Measurements from ENCODE around the gene FZR1. TPM values are rescaled to one million over a fixed set of nuclear protein-coding genes. Genes with fewer than 3 reads are reported as not detected.
"Not testable (repeated sequence)": the region's sequence is repeated elsewhere in the genome, so short reads cannot be mapped to it uniquely, and the experiment has no call there.

Gene FZR1
- polyA plus RNA-seq, 2 donors, result 23.0 to 28.0 TPM

GRCh38 chr19:3503036-3503572 lies 3.0 kb upstream of the FZR1 start:
- WGBS, 2 donors, result 84 to 86% methylated on average over 13 of the region's 13 CpGs
- Histone ChIP-seq H3K27ac (ENCODE audit: low read depth in 2 of 2, low read length in 1 of 2) (no peak overlapping the region), H3K36me3 (ENCODE audit: control insufficient read depth in 2 of 2, insufficient read depth in 2 of 2, low read length in 1 of 2) (no peaks in the 10 kb centered on the region), H3K9me3 (ENCODE audit: control insufficient read depth in 2 of 2, insufficient read depth in 1 of 2, low read depth in 1 of 2, low read length in 1 of 2) (peaks cover 0 to 2% of the 10 kb centered on the region in 2 donors), H3K4me1 (ENCODE audit: control insufficient read depth in 2 of 2, insufficient read depth in 2 of 2, low read length in 1 of 2) (peaks cover 5 to 11% of the 10 kb centered on the region in 2 donors), H3K27me3 (ENCODE audit: control insufficient read depth in 1 of 2, insufficient read depth in 2 of 2, low read length in 2 of 2) (no peaks in the 10 kb centered on the region), H3K4me3 (ENCODE audit: low read depth in 1 of 2, low read length in 2 of 2) (no peak overlapping the region)

- H3K27ac ChIP-seq (ENCODE audit: low read depth in 2 of 2, low read length in 1 of 2), result peak overlapping the region in 1 of 2 donors; percentile 97
- WGBS, 2 donors, result 81 to 88% methylated on average over 5 of the region's 5 CpGs
These were observed 1.4 kb upstream of the FZR1 start for GRCh38 chr19:3504735-3505134.

GRCh38 chr19:3506384-3507340 lies 551 bp downstream of the FZR1 start:
- peak overlapping the region; percentile 86 to 99 for H3K27ac ChIP-seq (ENCODE audit: low read depth in 2 of 2, low read length in 1 of 2)
- peaks cover 0 to 2% of the 10 kb centered on the region in 2 donors for H3K9me3 ChIP-seq (ENCODE audit: control insufficient read depth in 2 of 2, insufficient read depth in 1 of 2, low read depth in 1 of 2, low read length in 1 of 2)
- no peaks in the 10 kb centered on the region for H3K27me3 ChIP-seq (ENCODE audit: control insufficient read depth in 1 of 2, insufficient read depth in 2 of 2, low read length in 2 of 2)
- H3K4me3 ChIP-seq (ENCODE audit: low read depth in 1 of 2, low read length in 2 of 2), result peak overlapping the region; percentile 86 to 98
- peaks cover 7 to 17% of the 10 kb centered on the region in 2 donors for H3K4me1 ChIP-seq (ENCODE audit: control insufficient read depth in 2 of 2, insufficient read depth in 2 of 2, low read length in 1 of 2)
- 0 to 1% methylated on average over 42 to 69 of the region's 69 CpGs for WGBS, 2 donors
- H3K36me3 ChIP-seq (ENCODE audit: control insufficient read depth in 2 of 2, insufficient read depth in 2 of 2, low read length in 1 of 2), result peaks cover 4 to 11% of the 10 kb centered on the region in 2 donors

More at GRCh38 chr19:3504735-3505134, 1.4 kb upstream of the FZR1 start:
- peaks cover 10 to 19% of the 10 kb centered on the region in 2 donors for H3K4me1 ChIP-seq (ENCODE audit: control insufficient read depth in 2 of 2, insufficient read depth in 2 of 2, low read length in 1 of 2)
- peaks cover 0 to 2% of the 10 kb centered on the region in 2 donors for H3K9me3 ChIP-seq (ENCODE audit: control insufficient read depth in 2 of 2, insufficient read depth in 1 of 2, low read depth in 1 of 2, low read length in 1 of 2)
- no peaks in the 10 kb centered on the region for H3K27me3 ChIP-seq (ENCODE audit: control insufficient read depth in 1 of 2, insufficient read depth in 2 of 2, low read length in 2 of 2)
- no peak overlapping the region for H3K4me3 ChIP-seq (ENCODE audit: low read depth in 1 of 2, low read length in 2 of 2)
- peaks cover 4 to 6% of the 10 kb centered on the region in 2 donors for H3K36me3 ChIP-seq (ENCODE audit: control insufficient read depth in 2 of 2, insufficient read depth in 2 of 2, low read length in 1 of 2)

GRCh38 chr19:3507371-3508120 lies 1.4 kb downstream of the FZR1 start:
- H3K4me1 ChIP-seq (ENCODE audit: control insufficient read depth in 2 of 2, insufficient read depth in 2 of 2, low read length in 1 of 2), result peaks cover 7 to 17% of the 10 kb centered on the region in 2 donors
- H3K27me3 ChIP-seq (ENCODE audit: control insufficient read depth in 1 of 2, insufficient read depth in 2 of 2, low read length in 2 of 2), result no peaks in the 10 kb centered on the region
- peaks cover 0 to 2% of the 10 kb centered on the region in 2 donors for H3K9me3 ChIP-seq (ENCODE audit: control insufficient read depth in 2 of 2, insufficient read depth in 1 of 2, low read depth in 1 of 2, low read length in 1 of 2)
- peak overlapping the region; percentile 86 to 98 for H3K4me3 ChIP-seq (ENCODE audit: low read depth in 1 of 2, low read length in 2 of 2)
- peak overlapping the region; percentile 86 to 99 for H3K27ac ChIP-seq (ENCODE audit: low read depth in 2 of 2, low read length in 1 of 2)
- peaks cover 4 to 11% of the 10 kb centered on the region in 2 donors for H3K36me3 ChIP-seq (ENCODE audit: control insufficient read depth in 2 of 2, insufficient read depth in 2 of 2, low read length in 1 of 2)
- 26 to 27% methylated on average over 31 of the region's 31 CpGs for WGBS, 2 donors

GRCh38 chr19:3508121-3508661 lies 2.1 kb downstream of the FZR1 start:
- not testable (repeated sequence) for H3K27me3 ChIP-seq (ENCODE audit: control insufficient read depth in 1 of 2, insufficient read depth in 2 of 2, low read length in 2 of 2); H3K9me3 ChIP-seq (ENCODE audit: control insufficient read depth in 2 of 2, insufficient read depth in 1 of 2, low read depth in 1 of 2, low read length in 1 of 2); H3K4me3 ChIP-seq (ENCODE audit: low read depth in 1 of 2, low read length in 2 of 2); H3K27ac ChIP-seq (ENCODE audit: low read depth in 2 of 2, low read length in 1 of 2)
- 89 to 93% methylated on average over 18 of the region's 18 CpGs for WGBS, 2 donors
- Histone ChIP-seq H3K36me3 (ENCODE audit: control insufficient read depth in 2 of 2, insufficient read depth in 2 of 2, low read length in 1 of 2) (peaks cover 4 to 11% of the 10 kb centered on the region in 2 donors), H3K4me1 (ENCODE audit: control insufficient read depth in 2 of 2, insufficient read depth in 2 of 2, low read length in 1 of 2) (peaks cover 7 to 19% of the 10 kb centered on the region in 2 donors)

GRCh38 chr19:3508771-3509535 lies 2.8 kb downstream of the FZR1 start:
- H3K4me1 ChIP-seq (ENCODE audit: control insufficient read depth in 2 of 2, insufficient read depth in 2 of 2, low read length in 1 of 2), result peaks cover 7 to 24% of the 10 kb centered on the region in 2 donors
- peaks cover 4 to 11% of the 10 kb centered on the region in 2 donors for H3K36me3 ChIP-seq (ENCODE audit: control insufficient read depth in 2 of 2, insufficient read depth in 2 of 2, low read length in 1 of 2)
- peaks cover 0 to 2% of the 10 kb centered on the region in 2 donors for H3K9me3 ChIP-seq (ENCODE audit: control insufficient read depth in 2 of 2, insufficient read depth in 1 of 2, low read depth in 1 of 2, low read length in 1 of 2)
- H3K4me3 ChIP-seq (ENCODE audit: low read depth in 1 of 2, low read length in 2 of 2), result no peak overlapping the region
- H3K27ac ChIP-seq (ENCODE audit: low read depth in 2 of 2, low read length in 1 of 2), result peak overlapping the region in 1 of 2 donors; percentile 78
- H3K27me3 ChIP-seq (ENCODE audit: control insufficient read depth in 1 of 2, insufficient read depth in 2 of 2, low read length in 2 of 2), result no peaks in the 10 kb centered on the region
- 84% methylated on average over 23 of the region's 23 CpGs for WGBS, 2 donors

- Histone ChIP-seq H3K4me3 (ENCODE audit: low read depth in 1 of 2, low read length in 2 of 2) (no peak overlapping the region), H3K4me1 (ENCODE audit: control insufficient read depth in 2 of 2, insufficient read depth in 2 of 2, low read length in 1 of 2) (peaks cover 7 to 29% of the 10 kb centered on the region in 2 donors), H3K36me3 (ENCODE audit: control insufficient read depth in 2 of 2, insufficient read depth in 2 of 2, low read length in 1 of 2) (peaks cover 4 to 11% of the 10 kb centered on the region in 2 donors), H3K27me3 (ENCODE audit: control insufficient read depth in 1 of 2, insufficient read depth in 2 of 2, low read length in 2 of 2) (no peaks in the 10 kb centered on the region), H3K9me3 (ENCODE audit: control insufficient read depth in 2 of 2, insufficient read depth in 1 of 2, low read depth in 1 of 2, low read length in 1 of 2) (peaks cover 0 to 2% of the 10 kb centered on the region in 2 donors), H3K27ac (ENCODE audit: low read depth in 2 of 2, low read length in 1 of 2) (peak overlapping the region in 1 of 2 donors; percentile 78)
- WGBS, 2 donors, result 74 to 80% methylated on average over 15 of the region's 15 CpGs
These were observed 3.5 kb downstream of the FZR1 start for GRCh38 chr19:3509566-3509989.

GRCh38 chr19:3510727-3511126 lies 4.6 kb downstream of the FZR1 start:
- Histone ChIP-seq H3K9me3 (ENCODE audit: control insufficient read depth in 2 of 2, insufficient read depth in 1 of 2, low read depth in 1 of 2, low read length in 1 of 2) (peaks cover 0 to 2% of the 10 kb centered on the region in 2 donors), H3K27ac (ENCODE audit: low read depth in 2 of 2, low read length in 1 of 2) (no peak overlapping the region), H3K27me3 (ENCODE audit: control insufficient read depth in 1 of 2, insufficient read depth in 2 of 2, low read length in 2 of 2) (no peaks in the 10 kb centered on the region), H3K36me3 (ENCODE audit: control insufficient read depth in 2 of 2, insufficient read depth in 2 of 2, low read length in 1 of 2) (peaks cover 4 to 15% of the 10 kb centered on the region in 2 donors), H3K4me3 (ENCODE audit: low read depth in 1 of 2, low read length in 2 of 2) (no peak overlapping the region), H3K4me1 (ENCODE audit: control insufficient read depth in 2 of 2, insufficient read depth in 2 of 2, low read length in 1 of 2) (peaks cover 7 to 29% of the 10 kb centered on the region in 2 donors)
- 87 to 88% methylated on average over 22 of the region's 22 CpGs for WGBS, 2 donors
